K562 (cell line): ENCODE results near the gene ADGRD1.

Source experiments
- CEBPB ChIP-seq: fragments of 450-650 bp; IDR thresholded peaks from 2 replicates; pipeline ENCODE4 v1.6.1; 2016; ENCODE audit warnings: missing genetic modification characterization, missing compliant biosample characterization
- FOXJ3 ChIP-seq: sonication (generic); formaldehyde crosslinking; IDR thresholded peaks from 2 replicates; pipeline ENCODE4 v1.4.0; 2020; ENCODE audit warnings: mild to moderate bottlenecking, missing genetic modification reagents
- RFX5 ChIP-seq: IDR thresholded peaks from 2 replicates; pipeline ENCODE4 v1.6.1; 2011; ENCODE audit warnings: low read depth, mild to moderate bottlenecking, improper control_type of control experiment, low read length
- SETDB1 ChIP-seq: IDR thresholded peaks from one replicate; pipeline ENCODE4 v1.6.1; 2012; ENCODE audit warnings: low read length, control low read depth, inconsistent platforms
- SMAD3 ChIP-seq: fragments of 450-650 bp; formaldehyde crosslinking; conservative IDR thresholded peaks from 2 replicates; pipeline ENCODE4 v1.4.0; 2020; ENCODE audit warnings: mild to moderate bottlenecking
- THRAP3 ChIP-seq: fragments of 450-650 bp; IDR thresholded peaks from 2 replicates; pipeline ENCODE4 v1.6.1; 2016; ENCODE audit warnings: mild to moderate bottlenecking, inconsistent platforms, borderline replicate concordance
- ZNF133 ChIP-seq: fragments of 250-450 bp; sonication (Bioruptor Pico); IDR thresholded peaks from 2 replicates; pipeline ENCODE4 v1.4.0; 2020; ENCODE audit warnings: mild to moderate bottlenecking
- ZNF274 ChIP-seq: IDR thresholded peaks from 2 replicates; pipeline ENCODE4 v1.6.1; 2011; ENCODE audit warnings: low read depth, mild to moderate bottlenecking, low read length, moderate library complexity, borderline replicate concordance
- ZNF644 ChIP-seq: fragments of 200-800 bp; sonication (Bioruptor generic); IDR thresholded peaks from 2 replicates; pipeline ENCODE4 v1.6.1; 2016; ENCODE audit warnings: low read depth, missing genetic modification characterization, missing compliant biosample characterization
- TF ChIP-seq, protein P1 (sequence below), 3 experiments: IDR thresholded peaks in 2 of 3; conservative IDR thresholded peaks in 1 of 3; 2 replicates each; pipeline ENCODE4 v1.5.1; 2011 to 2012; ENCODE audit warnings: low read length in 3 of 3, mild to moderate bottlenecking in 3 of 3, control low read depth in 2 of 3, improper control_type of control experiment in 1 of 3, inconsistent platforms in 1 of 3, low read depth in 1 of 3, mixed read lengths in 1 of 3, moderate library complexity in 1 of 3; ENCODE audit not compliant: insufficient read depth in 2 of 3
- TF ChIP-seq, protein P2 (sequence below): sonication (generic); formaldehyde crosslinking; IDR thresholded peaks from 2 replicates; pipeline ENCODE4 v1.8.1; 2023; ENCODE audit warnings: mild to moderate bottlenecking, missing genetic modification reagents, moderate library complexity
- TF ChIP-seq, protein P3 (sequence below): sonication (generic); formaldehyde crosslinking; IDR thresholded peaks from 2 replicates; pipeline ENCODE4 v1.8.0; 2022; ENCODE audit warnings: missing genetic modification reagents, mild to moderate bottlenecking, moderate library complexity, borderline replicate concordance

DNA sequence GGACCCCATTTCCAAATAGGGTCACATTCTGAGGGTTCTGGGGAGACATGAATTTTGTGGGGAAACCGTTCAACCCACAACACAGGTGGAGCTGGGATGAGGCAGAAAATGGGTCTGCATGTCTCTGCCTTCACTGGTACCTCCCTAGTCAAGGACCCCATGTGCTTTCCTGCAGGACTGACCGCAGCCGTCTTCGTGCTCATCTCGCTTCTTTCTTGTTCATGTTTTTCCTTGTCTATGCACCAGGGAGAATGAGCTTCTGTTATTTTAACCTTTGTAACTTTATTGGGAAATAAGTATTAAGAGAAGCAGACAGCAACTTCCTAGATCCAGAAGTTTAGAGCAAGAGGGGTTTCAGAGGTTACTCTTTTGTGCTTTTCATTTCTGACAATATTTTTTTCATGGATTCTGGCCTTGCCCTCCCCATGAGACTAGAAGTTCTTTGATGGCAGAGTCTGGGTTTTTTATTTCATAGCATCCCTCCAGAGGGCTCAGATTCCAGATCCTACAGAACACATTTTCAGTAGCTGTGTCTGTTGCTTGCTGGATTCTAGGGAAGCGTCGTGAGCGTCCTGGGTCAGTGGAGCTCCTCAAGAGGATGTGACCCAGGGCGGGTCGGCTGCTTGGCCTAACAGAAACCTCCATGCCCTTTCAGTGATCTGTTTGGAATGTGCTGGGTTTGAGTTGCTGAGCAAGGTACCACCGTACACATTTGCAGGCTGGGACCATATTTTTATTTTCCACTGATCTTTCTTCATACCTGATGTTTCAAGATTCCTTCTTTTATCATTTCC lies 104.2 kb downstream of the ADGRD1 start:
- no peak for TF ChIP-seq FOXJ3
- TF ChIP-seq ZNF133: no peak
- TF ChIP-seq RFX5: no peak
- no peak for TF ChIP-seq ZNF274
- TF ChIP-seq CEBPB (tag): no peak
- TF ChIP-seq, protein P1, sequence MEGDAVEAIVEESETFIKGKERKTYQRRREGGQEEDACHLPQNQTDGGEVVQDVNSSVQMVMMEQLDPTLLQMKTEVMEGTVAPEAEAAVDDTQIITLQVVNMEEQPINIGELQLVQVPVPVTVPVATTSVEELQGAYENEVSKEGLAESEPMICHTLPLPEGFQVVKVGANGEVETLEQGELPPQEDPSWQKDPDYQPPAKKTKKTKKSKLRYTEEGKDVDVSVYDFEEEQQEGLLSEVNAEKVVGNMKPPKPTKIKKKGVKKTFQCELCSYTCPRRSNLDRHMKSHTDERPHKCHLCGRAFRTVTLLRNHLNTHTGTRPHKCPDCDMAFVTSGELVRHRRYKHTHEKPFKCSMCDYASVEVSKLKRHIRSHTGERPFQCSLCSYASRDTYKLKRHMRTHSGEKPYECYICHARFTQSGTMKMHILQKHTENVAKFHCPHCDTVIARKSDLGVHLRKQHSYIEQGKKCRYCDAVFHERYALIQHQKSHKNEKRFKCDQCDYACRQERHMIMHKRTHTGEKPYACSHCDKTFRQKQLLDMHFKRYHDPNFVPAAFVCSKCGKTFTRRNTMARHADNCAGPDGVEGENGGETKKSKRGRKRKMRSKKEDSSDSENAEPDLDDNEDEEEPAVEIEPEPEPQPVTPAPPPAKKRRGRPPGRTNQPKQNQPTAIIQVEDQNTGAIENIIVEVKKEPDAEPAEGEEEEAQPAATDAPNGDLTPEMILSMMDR (IDR thresholded peaks at IDR 0.05 in 2 of 3, conservative IDR thresholded peaks at IDR 0.05 in 1 of 3; ENCODE audit: insufficient read depth in 2 of 3, low read depth in 1 of 3, low read length in 3 of 3): no peak
- TF ChIP-seq, protein P2, sequence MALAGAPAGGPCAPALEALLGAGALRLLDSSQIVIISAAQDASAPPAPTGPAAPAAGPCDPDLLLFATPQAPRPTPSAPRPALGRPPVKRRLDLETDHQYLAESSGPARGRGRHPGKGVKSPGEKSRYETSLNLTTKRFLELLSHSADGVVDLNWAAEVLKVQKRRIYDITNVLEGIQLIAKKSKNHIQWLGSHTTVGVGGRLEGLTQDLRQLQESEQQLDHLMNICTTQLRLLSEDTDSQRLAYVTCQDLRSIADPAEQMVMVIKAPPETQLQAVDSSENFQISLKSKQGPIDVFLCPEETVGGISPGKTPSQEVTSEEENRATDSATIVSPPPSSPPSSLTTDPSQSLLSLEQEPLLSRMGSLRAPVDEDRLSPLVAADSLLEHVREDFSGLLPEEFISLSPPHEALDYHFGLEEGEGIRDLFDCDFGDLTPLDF (CRISPR knock-in tag): no peak
- TF ChIP-seq, protein P3, sequence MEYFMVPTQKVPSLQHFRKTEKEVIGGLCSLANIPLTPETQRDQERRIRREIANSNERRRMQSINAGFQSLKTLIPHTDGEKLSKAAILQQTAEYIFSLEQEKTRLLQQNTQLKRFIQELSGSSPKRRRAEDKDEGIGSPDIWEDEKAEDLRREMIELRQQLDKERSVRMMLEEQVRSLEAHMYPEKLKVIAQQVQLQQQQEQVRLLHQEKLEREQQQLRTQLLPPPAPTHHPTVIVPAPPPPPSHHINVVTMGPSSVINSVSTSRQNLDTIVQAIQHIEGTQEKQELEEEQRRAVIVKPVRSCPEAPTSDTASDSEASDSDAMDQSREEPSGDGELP: no peak
- TF ChIP-seq SMAD3 (CRISPR knock-in tag): no peak
- TF ChIP-seq SETDB1: no peak
- TF ChIP-seq ZNF644 (tag): no peak
- no peak for TF ChIP-seq THRAP3
